NCI-H1105 (cell line): Measurements from ENCODE around the gene MAST4.
"Not testable (repeated sequence)": the region's sequence is repeated elsewhere in the genome, so short reads cannot be mapped to it uniquely, and the experiment has no call there.

Source experiments
- DNase-seq: peaks from one replicate; lab custom pipeline; 2025; lab: John Stamatoyannopoulos, UW

The MAST4 gene

DNA sequence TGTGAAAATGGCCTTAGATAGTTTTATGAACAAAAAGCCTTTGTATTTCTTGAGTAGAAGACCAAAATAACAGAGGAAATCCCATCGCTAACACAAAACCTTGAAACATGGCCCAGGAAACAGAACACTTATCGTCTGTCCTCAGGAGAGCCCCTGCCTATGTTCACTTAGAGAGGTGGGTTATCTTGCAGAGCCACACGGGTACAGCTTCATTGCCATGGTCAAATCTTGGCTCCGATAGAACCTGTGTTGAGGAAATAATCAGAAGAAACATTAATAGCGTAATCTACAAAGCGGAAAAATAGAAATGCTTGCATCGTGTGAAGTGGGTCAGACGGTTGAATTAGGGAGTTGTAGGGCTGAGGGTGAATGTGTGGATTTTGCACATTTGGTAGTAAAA is 216.1 kb downstream of the MAST4 start:
- DNase-seq = no peak

DNA sequence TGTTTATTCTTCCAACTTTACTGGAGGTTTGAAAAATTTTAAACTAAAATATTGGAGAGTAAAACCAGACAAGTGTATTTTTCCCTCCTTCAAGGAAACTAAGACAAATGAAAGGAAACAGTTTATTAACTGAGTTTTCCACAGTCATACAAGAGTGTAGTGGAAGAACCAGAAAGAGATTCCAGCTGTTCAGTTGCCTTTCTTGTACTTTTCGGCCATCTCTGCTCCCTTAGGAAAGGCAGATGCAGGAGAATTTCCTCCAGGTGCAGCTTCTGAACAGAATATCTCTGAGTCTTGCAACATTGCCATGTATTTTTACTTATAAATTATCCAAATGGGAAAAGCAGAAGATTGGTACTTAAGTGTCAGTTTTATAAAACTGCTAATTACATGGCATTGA is 217.1 kb downstream of the MAST4 start:
- DNase-seq = no peak

GRCh38 chr5:66814146-66814991 is 218.2 kb downstream of the MAST4 start:
- DNase-seq = no peak

DNA sequence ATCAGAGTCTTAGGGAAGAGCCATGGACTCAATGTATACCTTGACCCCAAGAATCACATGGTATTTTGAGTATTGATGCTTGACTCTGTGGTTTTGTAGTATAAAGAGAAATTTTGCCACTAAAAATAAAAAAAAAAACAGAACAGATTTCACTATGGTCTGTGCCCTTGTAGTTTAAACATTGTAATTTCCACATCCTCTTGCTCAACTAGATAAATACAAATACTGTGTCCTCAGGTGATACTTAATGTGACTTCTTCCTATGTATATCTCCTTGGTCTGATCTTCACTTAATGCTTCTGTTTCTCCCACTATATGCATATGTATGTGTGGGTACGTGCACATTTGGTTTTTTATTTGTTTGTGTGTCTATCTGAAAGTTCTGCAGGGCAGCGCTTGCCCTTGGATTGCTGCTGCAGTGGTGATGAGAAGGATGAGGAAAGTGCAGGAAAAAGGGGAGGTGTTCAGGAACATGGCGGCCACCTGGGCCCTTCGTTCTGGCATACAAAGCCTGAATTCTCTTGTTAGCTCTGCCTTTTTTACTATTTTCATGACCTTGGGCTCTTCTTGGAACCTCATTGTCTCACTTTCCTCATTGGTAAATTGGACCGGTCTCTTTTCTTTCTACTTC is 222.2 kb downstream of the MAST4 start:
- no peak for DNase-seq

DNA sequence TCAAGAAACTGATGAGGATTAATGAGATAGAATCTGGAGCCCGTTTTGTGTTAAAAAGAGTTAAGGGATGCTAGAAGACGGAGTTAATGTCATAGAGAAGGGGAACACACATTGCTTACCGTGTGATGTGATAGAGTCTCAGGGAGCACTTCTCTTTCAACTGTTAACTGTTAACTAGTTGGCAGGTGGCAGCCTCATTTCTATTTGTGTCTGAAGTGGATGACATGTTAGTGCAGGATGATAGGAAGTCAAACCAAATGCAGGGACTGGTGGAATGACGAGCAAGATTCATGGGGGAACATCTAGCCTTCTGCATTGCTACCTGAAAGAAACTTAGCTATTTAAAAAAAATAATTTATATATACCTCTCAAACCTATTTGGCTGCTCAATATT is 222.7 kb downstream of the MAST4 start:
- DNase-seq = no peak

DNA sequence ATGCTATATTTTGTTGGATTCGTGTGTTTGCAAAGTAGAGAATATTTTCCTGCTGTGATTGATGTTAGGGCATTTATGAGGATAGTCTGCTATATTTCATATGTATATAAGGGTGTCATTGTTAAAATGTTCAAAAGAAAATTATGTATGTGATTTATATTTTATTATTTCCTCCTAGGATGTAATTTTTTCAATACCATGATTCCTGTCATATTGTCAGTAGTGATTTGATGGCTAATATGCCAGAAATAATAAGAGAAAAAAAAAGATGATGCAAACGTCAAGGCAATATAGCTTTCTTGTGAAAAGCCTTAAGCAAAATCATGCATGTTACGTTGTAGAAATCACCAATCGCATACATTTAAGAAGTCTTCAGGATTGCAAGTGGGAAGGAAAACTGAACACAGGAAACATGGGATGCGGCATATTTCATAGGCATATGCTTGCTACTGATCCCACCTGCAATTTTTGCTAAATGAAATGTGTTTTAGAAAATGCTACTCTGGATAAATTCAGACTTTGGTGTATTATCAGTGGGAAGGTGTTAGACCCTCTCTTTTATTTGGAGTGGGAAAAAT is 224.5 kb downstream of the MAST4 start:
- DNase-seq = no peak

- no peak for DNase-seq
Observed at GRCh38 chr5:66821688-66822429, 225.7 kb downstream of the MAST4 start.

DNA sequence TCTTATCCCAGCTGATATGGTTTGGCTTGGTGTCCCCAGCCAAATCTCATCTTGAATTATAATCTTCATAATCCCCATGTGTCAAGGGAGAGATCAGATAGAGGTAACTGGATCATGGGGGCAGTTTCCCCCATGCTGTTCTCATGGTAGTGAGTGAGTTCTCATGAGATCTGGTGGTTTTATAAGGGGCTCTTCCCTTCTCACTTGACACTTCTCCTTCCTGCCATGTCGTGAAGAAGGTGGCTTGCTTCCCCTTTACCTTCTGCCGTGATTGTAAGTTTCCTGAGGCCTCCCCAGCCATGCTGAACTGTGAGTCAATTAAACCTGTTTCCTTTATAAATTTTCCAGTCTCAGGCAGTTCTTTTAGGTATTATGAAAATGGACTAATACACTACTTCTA is 226.7 kb downstream of the MAST4 start:
- not testable (repeated sequence) for DNase-seq

GRCh38 chr5:66824476-66824875 is 228.3 kb downstream of the MAST4 start:
- no peak for DNase-seq

DNA sequence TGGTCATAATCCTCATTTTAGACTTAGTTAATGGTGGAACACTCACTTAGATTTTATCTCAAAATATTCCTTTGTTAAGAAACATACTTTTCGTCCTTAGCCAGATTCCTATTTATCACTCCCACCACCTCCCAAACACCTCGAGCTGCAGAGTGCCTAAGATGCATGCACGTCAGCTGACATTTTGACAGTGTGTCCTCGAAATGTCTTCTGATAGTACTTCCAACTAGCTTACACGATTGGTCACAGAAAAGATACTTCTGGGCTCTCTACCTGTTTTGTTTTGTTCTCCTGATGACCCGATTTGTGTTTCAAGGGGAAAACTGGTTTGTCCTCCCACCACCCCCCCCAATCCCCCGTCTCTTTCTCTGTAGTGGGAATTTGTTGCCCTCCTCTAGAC is 230.1 kb downstream of the MAST4 start:
- no peak for DNase-seq

DNA sequence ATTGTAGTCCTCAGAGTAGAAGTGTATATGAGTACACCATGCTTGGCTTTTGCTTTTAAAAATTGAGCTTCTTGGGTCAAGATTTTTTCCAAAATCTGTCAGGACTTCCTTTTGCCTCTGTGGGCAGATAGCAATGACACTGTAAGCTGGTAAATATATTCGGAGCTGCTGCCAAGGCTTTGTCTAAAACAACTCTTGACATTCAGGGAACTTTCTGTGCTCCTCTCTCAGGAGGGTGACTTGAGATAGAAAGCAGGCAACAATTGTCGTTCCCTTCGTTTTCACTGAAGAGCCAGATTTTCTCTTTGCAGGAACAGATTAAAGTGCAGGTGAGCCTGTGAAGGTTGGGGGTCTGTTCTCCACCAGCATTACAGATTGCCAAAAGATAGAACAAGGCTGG is 230.5 kb downstream of the MAST4 start:
- DNase-seq = no peak

DNA sequence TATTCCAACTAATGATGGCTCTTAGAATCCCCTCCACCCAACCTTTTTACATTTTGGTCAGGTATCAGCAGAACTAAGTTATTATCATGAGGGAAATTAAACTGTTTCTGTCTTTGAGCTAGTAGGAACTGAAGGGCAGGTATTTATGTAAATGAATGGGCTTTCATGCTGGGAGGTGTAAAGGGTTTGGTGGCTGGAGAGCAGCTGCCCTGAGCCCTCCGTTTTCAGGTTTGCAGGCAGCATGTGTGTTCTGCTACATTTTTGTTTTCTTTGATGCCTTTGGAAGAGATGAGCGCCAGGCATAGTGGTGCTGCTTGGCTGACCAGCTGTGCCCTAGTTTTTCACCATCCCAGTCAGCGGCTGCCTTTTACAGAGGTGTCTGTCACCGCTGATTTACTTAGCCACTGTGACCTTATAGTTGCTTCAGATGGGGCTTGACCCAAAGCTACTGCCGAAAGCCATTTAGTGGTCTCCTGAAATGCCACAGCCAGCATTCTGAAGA is 231.9 kb downstream of the MAST4 start:
- no peak for DNase-seq

GRCh38 chr5:66828548-66829357 is 232.6 kb downstream of the MAST4 start:
- DNase-seq = peak; percentile 46

DNA sequence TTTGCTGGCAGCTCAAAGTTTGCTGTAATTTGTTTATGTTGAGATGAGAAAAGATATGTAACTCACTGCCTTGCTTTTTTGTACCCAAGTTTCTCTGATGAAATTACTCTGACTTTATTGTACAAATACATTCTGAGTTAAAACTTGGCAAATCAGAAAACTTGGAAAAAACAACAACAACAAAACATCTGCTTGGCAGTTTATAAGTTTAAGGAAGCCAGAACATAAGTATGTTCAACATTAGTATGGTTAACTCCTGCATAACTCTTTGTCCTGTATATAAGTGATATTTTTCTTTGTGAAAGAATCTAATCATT is 233.1 kb downstream of the MAST4 start:
- no peak for DNase-seq

- DNase-seq = no peak
Observed at GRCh38 chr5:66829826-66830225, 233.6 kb downstream of the MAST4 start.

DNA sequence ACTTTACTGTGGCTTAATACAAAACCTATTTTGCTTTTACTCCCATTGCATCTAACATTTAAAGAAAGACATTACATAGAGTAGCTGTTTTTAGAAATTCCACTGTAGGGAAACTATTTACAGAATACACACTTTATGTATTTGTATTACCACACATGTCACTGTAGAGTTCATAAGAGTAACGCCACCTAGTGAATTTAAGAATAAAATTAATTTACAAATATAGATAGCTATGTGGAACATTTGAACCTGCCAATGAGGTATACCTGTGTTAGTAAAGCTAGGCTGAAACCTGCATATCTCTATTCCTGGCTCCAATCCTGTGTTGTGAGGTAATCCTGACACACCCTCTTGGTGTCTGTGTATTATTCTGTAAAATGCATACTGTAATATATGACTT is 234.4 kb downstream of the MAST4 start:
- DNase-seq = no peak

DNA sequence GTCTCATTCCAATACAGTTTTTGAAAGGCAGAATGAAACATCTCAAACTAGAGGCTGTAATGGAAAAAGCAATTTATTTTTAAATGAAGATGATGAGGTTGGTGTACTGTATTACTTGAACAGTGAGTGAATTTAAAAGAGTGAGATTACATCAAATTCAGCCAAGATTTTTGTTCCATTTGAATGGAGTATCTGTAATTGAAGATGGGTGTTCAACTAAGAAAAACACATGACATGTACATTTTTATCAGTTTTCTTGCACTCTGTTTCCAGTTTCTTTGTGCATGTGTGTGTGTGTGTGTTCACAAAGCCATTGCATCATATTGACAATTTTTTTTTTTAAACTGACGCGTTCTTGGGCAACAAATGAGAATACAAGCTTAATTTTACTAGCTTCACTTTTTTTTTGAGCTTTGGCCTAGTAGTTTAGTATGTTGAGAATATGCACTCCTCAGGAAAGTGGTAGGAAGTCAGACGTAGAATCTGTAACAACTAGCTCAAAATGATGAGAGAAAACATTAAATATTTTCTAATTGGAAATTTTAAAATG is 243.5 kb downstream of the MAST4 start:
- no peak for DNase-seq

DNA sequence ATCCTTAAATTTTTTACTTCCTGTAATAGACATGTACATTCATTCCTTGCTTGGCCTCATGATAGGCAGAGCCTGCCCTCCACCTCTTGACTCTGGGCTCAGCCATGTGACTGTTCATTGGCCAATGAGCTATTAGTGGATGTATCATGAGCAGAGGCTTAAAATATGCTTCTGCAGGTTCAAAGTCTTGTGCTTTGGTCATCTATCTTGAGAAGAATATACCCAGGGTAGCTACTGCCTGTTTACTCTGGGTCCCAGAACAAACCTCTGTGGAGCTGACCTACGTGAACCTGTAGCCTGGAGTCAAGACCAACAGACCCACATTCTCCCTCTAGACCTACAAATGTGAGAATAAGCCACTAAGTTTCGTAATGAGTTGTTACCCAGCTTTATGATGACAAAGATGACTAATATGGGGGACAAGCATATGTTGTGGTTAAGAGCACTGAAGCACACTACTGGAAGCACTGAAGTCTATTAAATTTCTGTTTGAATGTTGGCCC is 244.4 kb downstream of the MAST4 start:
- DNase-seq = no peak

GRCh38 chr5:66841264-66841663 is 245.1 kb downstream of the MAST4 start:
- DNase-seq = no peak

DNA sequence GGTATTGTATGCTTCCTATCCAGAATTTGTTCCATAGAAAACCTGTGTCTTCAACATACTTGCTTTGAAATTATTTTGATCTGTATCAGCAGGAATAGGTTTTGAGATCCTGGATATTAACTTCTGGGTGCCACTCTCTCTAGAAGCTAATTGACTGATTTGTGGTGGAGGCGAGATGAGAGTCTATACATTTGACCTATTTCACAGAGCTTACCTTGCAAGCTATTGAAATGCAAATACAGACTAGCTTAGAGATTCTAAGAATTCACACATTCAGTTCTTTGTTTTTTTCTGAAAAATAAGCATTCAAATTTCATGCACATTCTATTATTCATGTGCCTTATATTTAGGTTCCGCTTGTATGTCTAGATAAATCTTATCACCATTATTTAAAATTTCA is 246.3 kb downstream of the MAST4 start:
- no peak for DNase-seq

DNA sequence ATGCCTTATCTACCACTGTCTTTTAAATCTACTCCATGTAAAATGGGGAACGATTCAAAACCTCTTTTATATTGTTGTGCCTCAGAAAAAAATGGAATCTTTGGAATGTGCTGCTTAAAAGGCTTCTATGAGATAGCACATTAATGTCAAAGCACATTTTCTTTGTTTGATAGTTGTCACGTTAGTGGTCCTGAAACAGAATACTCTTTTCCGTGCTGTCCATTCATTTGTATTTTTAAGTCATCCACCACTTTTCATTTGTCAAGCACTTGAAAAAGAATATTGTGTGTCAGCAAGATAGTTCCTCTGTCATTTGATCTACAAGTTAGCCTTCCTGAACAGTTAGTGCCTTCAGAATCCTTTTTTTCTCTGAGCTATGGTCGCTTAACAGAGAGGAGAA is 246.9 kb downstream of the MAST4 start:
- DNase-seq = no peak
